Right forelimb (tissue), 1 donor: ENCODE measurements around the gene ARHGAP42.
A peak's percentile ranks its signal among the peaks of the same experiment; 100 is the strongest.

Experiments used
- DNase-seq: peaks from one replicate; pipeline ENCODE4 v3.0.0-alpha.2; 2018

ARHGAP42 gene

DNA sequence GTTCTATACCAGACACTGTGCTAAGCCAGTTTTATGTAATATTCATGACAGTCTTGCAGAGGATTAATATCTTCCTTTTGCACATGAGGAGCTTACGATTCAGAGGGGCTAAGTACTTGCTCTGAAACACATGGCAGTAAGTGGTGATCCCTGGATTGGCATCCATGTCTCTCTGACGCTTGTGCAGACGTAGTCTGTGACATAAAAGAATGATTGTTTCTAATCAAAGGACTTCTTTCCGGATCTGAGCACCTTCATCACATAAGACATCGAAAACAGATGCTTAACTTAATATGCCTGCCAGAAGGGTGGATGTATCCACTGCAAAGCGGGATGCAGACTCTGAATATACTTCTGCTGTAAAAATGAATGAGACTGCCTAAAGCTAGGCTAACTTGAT is 74.8 kb downstream of the ARHGAP42 start:
- peak; percentile 53 for DNase-seq

GRCh38 chr11:100766764-100767163 is 79.7 kb downstream of the ARHGAP42 start:
- DNase-seq: no peak

DNA sequence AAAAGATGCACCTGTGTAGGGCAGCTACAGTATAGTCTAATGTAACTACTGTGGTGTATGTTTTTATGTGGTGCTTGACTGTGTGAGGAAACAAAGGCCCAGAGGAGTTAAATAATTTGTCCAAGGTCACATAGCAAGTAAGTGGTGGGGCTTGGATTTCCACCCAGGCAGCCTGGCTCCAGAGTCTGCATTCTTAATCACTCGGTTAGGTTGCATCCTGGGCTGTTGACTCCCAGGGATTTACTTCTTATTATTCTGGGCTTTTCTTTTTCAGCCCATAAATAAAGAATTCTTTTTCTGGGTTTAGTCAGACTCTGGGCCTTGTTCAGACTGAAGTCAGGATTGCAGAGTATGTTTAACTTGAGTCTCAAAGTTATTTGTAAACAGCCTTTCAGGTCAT is 82.1 kb downstream of the ARHGAP42 start:
- no peak for DNase-seq

GRCh38 chr11:100769617-100770016 is 82.5 kb downstream of the ARHGAP42 start:
- DNase-seq: no peak

DNA sequence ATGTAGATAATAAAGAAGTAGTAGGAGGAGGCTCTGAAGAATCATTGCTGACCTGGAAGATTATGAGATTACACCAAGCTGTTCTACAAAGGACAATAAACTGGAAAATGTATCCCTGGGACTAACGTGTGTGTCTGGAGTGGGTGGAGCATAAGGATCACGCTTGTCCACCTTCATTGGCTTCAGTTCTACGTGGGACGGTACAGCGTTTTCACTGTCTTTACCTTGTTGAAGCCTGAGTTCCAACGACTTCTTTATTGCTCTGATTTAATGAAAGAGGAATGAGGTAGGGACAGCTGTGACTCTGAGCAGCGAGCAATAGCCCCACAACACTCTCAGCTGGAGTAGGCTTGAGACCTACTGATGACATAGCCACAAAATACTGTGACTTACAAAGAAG is 87.0 kb downstream of the ARHGAP42 start:
- DNase-seq: no peak

DNA sequence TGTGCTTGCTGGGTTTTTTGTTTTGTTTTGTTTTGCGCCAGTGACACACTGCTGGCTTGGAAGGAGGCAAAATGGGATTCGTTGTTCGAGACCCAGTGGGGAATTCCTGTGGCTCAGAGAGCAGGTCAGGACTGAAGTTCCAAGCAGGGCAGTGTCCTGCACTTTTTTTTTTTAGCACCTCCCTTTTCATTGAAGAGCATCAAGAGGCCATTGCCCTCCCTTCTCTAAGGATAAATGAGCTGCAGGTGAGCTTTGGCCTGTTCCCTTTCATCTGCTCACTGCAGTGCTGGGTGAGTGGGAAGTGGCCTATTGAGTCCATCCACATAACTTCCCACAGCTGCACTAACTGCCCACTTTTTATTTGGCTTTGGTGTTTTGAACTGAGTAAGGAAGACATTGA is 87.8 kb downstream of the ARHGAP42 start:
- DNase-seq: no peak

- DNase-seq: no peak
Measured at GRCh38 chr11:100776212-100776896, 89.3 kb downstream of the ARHGAP42 start.

GRCh38 chr11:100777103-100777502 is 90.0 kb downstream of the ARHGAP42 start:
- DNase-seq: no peak

DNA sequence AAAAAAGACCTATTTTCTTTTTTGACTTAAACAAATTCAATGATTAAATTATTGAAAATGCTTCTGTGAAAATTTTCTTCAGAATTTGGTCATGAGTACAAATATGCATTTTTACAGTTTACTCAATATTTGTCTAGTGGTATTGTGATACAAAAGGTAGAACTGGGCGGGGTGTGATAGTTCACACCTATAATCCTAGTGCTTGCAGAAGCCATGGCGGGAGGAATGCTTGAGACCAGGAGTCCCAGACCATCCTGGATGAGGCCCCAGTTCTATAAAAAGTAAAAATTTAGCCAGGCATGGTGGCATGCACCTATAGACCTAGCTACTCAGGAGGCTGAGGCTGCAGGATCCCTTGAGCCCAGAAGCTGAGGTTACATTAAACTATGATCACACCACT is 90.6 kb downstream of the ARHGAP42 start:
- no peak for DNase-seq

DNA sequence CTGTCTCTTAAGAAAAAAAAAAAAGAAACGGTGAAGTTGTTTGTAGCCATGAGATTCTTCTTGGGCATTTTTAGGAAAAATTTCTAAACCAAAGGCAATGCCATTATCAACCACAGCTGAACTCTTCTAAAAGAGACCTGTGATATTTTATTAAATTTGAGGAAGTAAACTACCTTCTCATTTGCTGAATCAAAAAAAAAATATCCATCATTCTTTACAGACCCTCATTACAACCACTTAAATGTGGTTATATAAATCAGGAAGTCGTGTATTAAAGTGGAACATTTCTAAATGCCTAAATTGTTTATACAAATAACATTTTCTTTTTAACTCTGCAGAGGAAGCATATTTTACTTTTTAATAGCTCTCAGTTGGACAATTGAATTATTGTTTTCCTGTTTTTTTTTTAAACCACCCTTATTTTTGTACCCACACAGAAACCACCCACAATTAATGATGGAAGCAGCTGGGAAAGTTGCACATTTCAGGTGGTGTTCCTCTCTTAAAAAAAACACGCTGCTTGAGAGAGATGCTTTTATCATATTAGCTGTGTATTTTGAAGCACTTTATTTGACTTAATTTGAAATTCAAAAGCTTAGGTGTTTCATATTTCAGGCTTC is 91.2 kb downstream of the ARHGAP42 start:
- DNase-seq: no peak

DNA sequence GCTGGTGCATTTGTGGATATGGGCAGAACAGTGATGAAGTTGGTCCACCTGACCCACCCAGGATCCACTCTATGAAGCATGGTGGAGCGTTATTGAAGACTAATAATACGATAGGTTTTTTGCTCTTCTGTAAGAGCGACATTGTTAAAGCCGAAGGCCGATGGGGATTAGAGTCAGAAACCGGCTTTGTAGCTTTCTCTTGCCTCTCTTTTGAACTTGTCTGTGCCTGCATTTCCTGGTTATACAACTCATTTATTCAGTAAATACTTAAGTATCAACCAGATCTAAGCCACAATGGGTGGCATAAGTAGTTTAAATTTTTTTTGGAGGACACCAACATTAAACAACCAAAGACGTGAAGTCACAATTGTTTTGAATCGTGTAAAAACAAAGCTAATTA is 93.4 kb downstream of the ARHGAP42 start:
- DNase-seq: no peak

DNA sequence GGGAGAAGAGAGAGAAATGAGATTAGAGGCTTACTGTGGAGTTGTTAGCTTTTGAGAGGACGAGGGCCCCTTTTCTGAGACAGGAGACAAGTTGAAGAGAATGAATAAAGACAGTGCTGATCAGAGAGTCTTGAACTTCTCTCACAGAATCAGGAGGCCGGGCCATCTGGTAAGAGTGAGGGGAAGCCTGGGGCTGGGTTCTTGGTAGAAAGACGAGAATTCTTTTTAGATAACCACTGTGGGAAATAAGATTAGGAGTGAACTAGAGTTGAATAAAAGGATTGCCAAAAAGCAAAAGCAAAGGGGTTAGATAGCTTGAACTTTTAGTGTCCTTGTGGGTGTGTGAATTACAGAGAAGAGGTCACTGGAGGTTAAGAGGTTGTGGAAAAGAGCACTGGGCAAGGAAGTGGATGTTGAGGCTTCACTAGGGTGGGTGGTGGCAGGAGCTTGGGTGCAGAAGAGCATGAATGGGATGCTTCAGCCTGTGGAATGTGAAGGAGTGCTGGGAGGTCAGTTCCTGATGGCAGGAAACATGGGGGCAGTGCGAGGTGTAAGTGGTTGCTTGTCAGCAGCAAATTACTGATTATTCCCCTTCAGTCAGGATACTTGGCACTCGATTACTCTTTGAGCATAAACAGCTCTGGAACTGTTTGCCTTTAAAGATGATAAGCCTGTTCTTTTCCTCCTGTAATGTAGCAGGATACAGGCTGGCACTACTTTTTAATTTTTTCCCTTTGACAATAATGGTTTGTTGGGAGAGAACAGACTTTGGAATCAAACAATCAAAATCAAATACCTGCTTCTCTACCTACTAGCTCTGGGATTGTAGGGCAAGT is 98.3 kb downstream of the ARHGAP42 start:
- no peak for DNase-seq

DNA sequence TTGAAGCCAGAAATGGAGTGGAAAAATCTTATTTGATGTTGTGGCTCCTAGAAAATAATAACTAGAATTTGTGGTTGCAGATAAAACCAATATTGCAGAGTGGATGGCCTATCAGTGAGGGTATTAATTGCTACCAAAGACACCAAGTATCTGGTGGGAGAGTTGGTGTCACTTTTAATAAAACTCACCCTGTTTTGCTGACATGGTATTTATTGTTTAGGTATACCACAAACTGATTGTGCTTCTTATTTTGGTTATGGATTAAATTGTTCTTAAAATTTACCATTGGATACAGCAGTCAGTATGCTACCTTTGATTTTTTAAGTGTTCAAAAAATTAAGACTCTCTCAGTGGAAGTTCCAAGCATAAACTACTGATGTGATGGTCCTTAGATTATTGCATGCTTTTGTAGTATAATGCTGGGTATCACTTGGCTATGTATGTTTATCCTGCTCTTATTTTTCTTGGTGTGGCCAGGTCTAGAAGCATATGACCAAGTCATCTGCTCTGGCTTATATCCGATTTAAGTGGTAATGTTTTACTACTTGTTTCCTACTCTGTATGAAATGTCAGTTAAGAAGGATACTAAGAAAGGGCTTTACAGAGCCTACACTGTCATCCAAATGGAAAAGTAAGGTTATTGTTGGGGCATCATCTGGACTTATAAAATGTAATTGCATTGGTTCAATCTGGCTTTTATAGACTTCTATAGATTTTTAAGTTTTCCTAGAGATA is 101.6 kb downstream of the ARHGAP42 start:
- no peak for DNase-seq

DNA sequence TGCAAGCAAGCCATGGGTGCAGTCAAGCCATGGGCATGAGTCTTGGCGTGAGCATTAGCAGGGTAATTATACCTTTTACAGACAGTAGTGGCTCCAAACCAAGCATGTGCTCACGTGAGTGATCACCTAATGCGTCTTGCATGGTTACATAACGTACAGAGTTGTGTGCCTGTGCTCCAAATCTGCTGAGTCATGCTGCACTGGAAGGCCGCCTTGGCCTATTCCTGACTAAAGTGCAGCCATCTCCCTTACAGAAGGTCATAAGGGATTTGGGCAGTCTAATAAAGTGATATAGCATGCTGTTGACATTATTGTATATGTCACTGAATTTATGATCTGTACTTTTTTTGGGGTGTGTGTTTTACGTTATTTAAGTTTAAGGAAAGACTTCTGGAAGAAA is 102.4 kb downstream of the ARHGAP42 start:
- DNase-seq: no peak

DNA sequence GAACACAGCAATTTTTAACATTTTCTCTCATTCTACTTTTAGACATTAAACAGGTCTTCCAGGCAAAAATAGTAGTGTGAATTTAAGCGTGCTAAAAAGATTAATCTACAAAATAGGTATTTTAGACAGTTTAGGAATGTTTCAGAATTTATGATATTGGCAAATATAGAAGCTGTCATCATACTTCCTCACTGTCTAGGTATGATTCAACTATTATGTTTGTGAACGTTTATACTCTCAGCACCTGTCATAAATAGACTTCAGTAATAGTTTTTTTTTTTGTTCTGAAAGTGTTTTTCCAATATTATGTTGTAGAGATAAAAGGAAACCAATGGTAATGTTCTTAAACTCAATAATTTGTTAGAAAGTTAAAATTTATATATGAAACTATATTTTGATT is 103.0 kb downstream of the ARHGAP42 start:
- DNase-seq: no peak

DNA sequence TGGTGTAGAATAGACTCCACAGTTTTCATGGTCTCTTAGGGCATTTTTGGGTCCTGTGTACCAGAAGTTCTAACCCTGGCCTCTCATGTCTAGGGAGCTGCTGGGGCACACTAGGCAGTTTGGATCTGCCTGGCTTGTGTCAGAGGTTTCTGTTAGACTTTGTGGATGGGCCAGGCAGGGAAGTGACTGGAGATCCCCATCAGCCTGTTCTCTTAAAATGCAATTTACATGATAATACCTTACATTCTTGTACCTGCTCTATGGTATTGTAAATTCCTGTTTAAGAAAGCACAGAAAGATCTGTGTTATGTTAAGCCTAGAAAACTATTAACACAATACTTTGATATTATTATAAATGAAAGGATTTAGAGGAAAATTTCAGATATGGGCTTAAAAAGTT is 104.0 kb downstream of the ARHGAP42 start:
- DNase-seq: no peak

DNA sequence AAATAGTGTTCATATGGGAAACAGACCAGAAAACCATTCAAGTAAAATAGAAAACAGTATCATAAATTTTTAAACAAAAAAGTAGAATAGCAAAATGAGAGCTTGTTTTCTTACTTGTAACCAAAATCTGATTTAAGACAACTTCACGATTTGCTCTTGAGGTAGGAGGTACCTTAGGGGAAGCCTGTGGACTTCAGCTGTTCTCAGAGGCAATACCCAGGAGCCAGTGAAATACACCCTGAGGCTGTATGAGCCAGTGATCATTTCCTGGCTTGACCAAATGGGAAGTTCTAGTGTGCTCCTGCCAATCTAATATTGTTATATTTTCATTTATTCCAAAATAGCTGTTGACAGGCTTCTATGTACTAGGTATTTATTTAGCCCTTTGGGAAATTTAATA is 104.8 kb downstream of the ARHGAP42 start:
- DNase-seq: no peak

DNA sequence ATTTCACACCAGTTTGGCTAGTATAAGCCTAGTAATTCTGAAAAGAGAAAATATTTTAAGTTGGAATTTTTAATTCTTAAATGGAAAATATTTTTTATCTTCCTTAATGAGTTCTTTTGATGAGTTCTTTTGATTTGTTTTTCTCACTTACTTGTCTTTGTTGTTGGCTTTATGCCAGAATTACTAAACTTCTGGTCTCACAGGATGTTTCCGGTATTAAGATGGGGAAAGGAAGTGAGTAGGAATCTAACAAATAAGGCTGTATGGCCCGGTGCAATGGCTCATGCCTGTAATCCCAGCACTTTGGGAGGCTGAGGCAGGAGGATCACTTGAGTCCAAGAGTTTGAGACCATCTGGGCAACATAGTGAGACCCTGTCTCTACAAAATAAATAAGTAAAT is 106.4 kb downstream of the ARHGAP42 start:
- no peak for DNase-seq

GRCh38 chr11:100794446-100794845 is 107.4 kb downstream of the ARHGAP42 start:
- DNase-seq: no peak

GRCh38 chr11:100799445-100799844 is 112.4 kb downstream of the ARHGAP42 start:
- DNase-seq: no peak

DNA sequence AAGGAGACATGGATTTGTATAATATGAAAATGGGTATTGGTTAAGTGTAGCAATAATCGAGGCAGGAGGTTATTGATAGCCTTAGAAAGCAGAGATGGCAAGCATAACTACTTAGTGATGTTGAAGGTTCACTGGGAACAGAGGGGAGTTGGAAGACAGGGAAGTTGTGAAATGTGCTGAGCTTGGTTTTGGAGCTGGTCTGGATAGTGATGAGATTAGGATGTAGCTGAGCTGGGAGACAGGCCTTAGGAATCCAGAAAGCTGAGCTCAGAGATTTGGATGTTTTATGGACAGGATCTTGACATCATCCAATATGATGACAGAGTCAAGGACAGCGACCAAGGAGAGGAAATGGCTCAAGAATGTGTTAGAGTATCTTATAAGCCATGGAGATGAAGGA is 113.1 kb downstream of the ARHGAP42 start:
- no peak for DNase-seq

DNA sequence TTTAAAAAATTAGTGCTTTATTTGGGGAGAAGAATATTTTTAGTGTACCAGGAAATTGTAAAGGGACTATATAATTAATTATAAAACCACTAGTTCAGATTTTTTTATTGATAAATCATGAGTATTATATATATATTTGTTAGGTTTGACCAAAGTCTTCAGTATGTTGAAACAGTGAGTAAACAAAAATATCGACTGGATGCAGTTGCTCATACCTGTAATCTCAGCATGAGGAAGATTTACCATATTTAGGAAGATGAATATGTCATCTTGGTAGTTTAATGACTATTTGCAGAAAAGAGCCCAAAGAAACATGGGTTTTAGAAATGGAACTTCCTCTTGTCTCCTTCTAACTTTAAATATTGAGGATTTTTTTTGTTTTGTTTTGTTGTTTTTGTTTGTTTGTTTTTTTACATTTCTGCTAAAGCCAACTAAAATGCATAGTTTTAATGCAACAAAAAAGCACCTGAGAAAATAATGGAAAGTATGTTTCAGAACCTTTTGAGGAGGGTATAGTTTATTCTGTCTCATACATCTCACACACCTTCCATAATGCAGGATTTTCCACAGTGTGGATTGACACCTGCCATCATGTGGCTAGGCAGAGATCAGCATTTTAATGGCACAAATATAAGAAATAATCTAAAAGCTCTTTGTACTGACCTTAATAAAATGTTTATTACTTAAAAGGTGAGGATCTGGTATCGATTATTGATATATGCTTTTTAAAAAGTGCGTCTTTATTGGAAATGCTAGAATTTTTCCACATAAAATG is 114.3 kb downstream of the ARHGAP42 start:
- no peak for DNase-seq
